Measurements from ENCODE around the gene GPR146.

GPR146 gene

GRCh38 chr7:1056785-1057410, 12.6 kb downstream of the GPR146 start:
- in situ Hi-C loops (cut with MboI; ENCODE audit: low sequenced_read_pairs): no loop called here

DNA sequence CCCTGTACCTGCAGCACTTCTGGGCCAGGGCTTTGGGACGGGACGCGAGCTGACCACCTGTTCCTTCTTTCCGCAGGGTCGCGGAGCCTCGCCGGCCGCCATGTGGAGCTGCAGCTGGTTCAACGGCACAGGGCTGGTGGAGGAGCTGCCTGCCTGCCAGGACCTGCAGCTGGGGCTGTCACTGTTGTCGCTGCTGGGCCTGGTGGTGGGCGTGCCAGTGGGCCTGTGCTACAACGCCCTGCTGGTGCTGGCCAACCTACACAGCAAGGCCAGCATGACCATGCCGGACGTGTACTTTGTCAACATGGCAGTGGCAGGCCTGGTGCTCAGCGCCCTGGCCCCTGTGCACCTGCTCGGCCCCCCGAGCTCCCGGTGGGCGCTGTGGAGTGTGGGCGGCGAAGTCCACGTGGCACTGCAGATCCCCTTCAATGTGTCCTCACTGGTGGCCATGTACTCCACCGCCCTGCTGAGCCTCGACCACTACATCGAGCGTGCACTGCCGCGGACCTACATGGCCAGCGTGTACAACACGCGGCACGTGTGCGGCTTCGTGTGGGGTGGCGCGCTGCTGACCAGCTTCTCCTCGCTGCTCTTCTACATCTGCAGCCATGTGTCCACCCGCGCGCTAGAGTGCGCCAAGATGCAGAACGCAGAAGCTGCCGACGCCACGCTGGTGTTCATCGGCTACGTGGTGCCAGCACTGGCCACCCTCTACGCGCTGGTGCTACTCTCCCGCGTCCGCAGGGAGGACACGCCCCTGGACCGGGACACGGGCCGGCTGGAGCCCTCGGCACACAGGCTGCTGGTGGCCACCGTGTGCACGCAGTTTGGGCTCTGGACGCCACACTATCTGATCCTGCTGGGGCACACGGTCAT, 13.3 kb downstream of the GPR146 start:
- in situ Hi-C loops (cut with MboI; ENCODE audit: low sequenced_read_pairs): no loop called here

GRCh38 chr7:1058311-1058710, 14.0 kb downstream of the GPR146 start:
- in situ Hi-C loops (cut with MboI; ENCODE audit: low sequenced_read_pairs): no loop called here

DNA sequence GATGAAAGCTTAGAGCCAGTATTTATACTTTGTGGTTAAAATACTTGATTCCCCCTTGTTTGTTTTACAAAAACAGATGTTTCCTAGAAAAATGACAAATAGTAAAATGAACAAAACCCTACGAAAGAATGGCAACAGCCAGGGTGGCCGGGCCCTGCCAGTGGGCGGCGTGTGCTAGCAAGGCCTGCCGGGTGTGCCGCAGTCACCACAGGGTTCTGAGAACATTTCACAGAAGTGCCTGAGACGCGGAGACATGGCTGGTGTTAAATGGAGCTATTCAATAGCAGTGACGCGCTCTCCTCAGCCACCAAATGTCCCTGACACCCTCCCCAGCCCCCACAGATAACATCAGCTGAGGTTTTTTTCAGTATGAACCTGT, 14.5 kb downstream of the GPR146 start:
- in situ Hi-C loops (cut with MboI; ENCODE audit: low sequenced_read_pairs): no loop called here

GRCh38 chr7:1059200-1060091, 15.1 kb downstream of the GPR146 start:
- in situ Hi-C loops (cut with MboI; ENCODE audit: low sequenced_read_pairs): no loop called here

DNA sequence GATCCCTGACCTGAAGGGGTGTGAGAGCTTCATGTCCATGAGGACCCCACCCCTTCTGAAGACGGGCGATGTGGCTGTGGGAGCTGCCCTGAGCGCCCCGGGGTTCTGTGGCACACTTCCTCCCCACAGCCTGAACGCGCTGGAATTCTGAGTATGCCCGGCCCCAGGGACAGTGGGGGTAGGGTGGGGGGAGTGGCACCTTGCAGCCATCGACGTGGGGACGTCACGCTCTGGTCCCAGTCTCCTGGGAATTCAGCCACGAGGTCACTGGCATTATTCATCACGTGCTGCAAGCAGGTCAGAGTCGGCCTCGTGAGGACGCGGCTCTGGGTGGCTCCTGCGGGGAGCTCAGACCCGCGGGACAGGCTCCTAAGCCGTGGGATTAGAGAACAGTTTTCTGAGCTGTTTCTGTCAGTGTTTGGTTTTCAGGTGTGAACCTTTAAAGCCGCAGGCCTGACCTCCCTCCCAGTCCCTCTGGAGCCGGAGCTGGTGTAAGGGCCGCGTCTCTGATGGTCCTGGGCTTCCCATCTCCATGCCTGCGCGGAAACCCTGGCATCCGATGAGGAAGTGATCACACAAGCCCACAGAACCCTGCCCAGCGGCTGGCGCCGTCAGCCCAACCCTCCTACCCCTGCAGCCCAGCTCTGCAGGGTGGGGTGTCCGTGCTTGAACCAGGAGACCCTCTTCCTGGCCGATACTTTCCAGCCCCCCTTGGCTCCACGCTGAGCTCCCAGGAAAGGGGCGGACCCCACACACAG, 16.1 kb downstream of the GPR146 start:
- in situ Hi-C loops (cut with MboI; ENCODE audit: low sequenced_read_pairs): no loop called here

GRCh38 chr7:1061180-1061579, 16.8 kb downstream of the GPR146 start:
- in situ Hi-C loops (cut with MboI; ENCODE audit: low sequenced_read_pairs): no loop called here

- in situ Hi-C loops (cut with MboI; ENCODE audit: low sequenced_read_pairs): no loop called here
Observed at GRCh38 chr7:1062296-1063294, 18.2 kb downstream of the GPR146 start.

DNA sequence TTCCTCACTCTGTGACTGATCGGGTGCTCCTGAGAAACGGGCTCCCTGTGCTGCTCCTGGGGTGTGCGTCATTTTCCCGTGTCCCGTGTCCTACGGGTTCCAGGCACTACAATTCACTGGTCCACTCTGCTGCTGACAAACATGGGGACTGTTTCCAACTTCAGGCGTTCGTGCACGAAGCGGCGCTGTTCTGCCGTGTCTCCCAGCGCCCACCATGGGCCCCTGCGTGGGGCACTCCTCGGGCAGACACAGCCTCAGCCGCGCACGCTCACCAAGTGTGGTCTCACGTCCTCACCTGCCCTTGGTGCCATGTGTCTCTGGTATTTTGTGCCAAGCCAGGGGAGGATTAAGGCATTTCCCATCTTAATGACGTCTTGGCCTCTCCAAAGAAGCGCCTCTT, 19.0 kb downstream of the GPR146 start:
- in situ Hi-C loops (cut with MboI; ENCODE audit: low sequenced_read_pairs): no loop called here

- in situ Hi-C loops (cut with MboI; ENCODE audit: low sequenced_read_pairs): no loop called here
Observed at GRCh38 chr7:1064581-1064980, 20.2 kb downstream of the GPR146 start.

DNA sequence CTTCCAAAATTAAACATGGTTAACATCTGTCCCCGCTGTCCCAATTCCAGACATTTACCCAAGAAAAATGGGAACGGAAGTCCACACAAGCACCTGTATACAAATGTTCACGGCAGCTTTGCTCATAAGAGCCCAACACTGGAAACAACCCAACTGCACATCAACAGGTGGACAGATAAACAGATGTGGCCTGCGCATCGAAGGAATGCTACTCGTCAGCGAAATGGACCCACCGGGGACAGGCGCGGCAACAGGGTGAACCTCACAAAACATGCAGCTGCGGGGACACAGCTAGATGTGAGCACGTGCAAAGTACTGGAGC, 20.9 kb downstream of the GPR146 start:
- in situ Hi-C loops (cut with MboI; ENCODE audit: low sequenced_read_pairs): no loop called here

DNA sequence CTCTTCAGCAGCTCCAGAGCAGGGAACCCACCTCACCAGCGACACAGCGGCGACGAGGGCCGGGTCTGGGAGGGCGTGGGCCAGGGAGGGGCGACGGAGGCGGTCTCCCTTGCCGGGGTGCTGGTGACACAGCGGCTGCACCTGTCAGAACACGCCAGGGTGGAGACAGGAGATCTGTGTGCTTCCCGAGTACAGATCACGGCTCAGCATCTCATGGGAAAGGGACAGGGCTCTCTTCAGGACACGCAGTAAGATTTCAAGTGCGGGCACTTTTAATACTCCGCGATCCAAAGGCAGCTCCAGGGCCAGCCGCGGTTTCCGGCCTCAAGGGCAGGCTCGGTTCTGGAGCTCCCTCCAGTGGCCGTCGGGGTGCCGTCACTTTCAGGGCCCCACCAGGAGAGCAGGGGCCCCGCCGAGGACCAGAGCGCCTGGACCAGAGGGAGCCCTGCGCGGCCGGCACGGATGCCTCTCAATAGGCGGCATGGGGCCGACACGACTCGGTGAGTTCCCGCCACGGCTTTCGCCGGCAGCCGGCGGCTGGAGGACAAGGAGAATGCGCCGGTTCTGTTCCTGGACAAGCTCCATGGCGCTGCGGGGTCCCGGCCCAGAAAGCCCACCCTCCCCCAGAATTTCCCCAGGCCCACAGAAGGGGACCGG, 21.4 kb downstream of the GPR146 start:
- in situ Hi-C loops (cut with MboI; ENCODE audit: low sequenced_read_pairs): no loop called here

- in situ Hi-C loops (cut with MboI; ENCODE audit: low sequenced_read_pairs): no loop called here
Observed at GRCh38 chr7:1066242-1066588, 21.9 kb downstream of the GPR146 start.

- in situ Hi-C loops (cut with MboI; ENCODE audit: low sequenced_read_pairs): no loop called here
Observed at GRCh38 chr7:1068013-1068412, 23.7 kb downstream of the GPR146 start.

- in situ Hi-C loops (cut with MboI; ENCODE audit: low sequenced_read_pairs): no loop called here
Observed at GRCh38 chr7:1068619-1069018, 24.3 kb downstream of the GPR146 start.

DNA sequence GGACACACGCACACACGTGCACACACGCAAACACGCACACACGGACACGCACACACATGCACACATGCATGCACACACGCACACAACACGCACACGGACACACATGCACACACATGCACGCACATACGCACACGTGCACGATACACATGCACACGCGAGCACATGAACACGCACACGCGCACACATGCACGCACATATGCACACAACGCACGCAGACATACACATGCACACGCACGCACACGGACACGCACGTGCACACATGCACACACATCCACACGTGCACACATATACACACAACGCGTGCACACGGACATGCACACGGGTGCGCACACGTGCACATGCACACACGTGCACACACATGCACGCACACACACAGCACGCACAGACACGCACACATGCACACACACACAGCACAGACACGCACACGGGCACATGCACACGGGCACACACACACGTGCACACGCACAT, 26.2 kb downstream of the GPR146 start:
- in situ Hi-C loops (cut with MboI; ENCODE audit: low sequenced_read_pairs): no loop called here

- in situ Hi-C loops (cut with MboI; ENCODE audit: low sequenced_read_pairs): no loop called here
Observed at GRCh38 chr7:1071731-1072254, 27.4 kb downstream of the GPR146 start.

DNA sequence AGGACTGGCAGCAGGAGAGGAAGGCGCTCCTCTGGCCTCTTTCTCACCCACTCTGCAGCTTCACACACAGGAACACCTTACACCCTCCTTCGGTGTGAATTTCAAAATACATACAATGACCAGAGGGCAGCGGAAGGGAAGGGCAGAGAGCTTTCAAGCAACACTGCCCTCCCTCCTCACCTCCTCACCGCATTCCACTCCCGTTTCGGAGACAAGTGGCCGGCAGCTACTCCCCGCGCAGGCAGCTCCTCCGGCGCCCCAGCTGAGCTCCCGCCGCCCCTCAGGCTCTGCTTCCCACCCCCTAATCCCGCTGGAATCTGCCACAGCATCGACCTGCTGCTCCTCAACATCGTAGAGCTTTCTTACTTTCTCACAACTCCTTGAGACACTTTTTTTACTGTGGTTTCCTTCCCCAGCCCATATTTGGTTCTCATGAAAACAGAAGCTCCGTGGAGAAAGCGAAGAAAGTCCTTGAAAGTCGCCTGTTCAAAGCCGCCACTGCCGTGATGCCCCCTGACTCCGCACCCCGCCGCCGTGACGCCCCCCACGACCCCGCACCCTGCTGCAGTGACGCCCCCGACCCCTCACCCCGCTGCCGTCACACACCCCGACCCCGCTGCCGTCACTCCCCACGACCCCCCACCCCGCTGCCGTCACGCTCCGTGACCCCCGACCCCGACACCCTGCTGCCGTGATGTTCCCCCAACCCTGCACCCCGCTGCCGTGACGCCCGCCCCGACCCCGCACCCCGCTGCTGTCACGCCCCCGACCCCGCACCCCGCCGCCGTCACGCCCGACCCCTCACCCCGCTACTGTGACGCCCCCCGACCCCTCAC, 29.0 kb downstream of the GPR146 start:
- in situ Hi-C loops (cut with MboI; ENCODE audit: low sequenced_read_pairs): no loop called here

All from hTERT RPE-1 (cell line).